K562 (cell line): ENCODE results near the gene SLC6A20. TPM values are rescaled to one million over a fixed set of nuclear protein-coding genes. Genes with fewer than 3 reads are reported as not detected.
A peak's percentile ranks its signal among the peaks of the same experiment; 100 is the strongest.

Experiments
- ATAC-seq: fragments of 200-7000 bp; cut with Tn5 transposase; 3 replicates; pipeline ENCODE4 v1.9.1; 2020; ENCODE audit warnings: moderate library complexity
- BruUV-seq: library from RNA; stranded (reverse); fragments of 400-500 nt; replicated peaks from 2 replicates; lab custom pipeline; 2021; lab: Mats Ljungman, UMichigan
- CTCF ChIA-PET: fragments of 300-600 bp; formaldehyde crosslinking; extraction: SDS; loops from one replicate; lab custom pipeline; 2021; ENCODE audit warnings: low intra/inter-chr PET ratio; lab: Yijun Ruan, JAX
- POLR2A ChIA-PET: fragments of 300-600, 350-650 bp; sonication (Branson Sonifier 250); formaldehyde crosslinking; extraction: SDS; loops from one replicate; lab custom pipeline; 2021; ENCODE audit warnings: antibody characterized with exemption, inconsistent platforms; lab: Yijun Ruan, JAX
- DNase-seq, 4 experiments: peaks; one replicate each; pipeline versions ENCODE4 v3.0.0 to v3.0.0-alpha.2; 2011 to 2018; ENCODE audit warnings: low spot score in 3 of 4, mixed read lengths in 3 of 4; ENCODE audit errors: extremely low read depth in 1 of 4
- FAIRE-seq: peaks from 2 replicates; lab custom pipeline; 2011; peaks lifted over from hg19 to GRCh38; lab: Jason Lieb, UNC
- H2AFZ ChIP-seq: 2 replicates; pipeline ENCODE4 v1.6.0; 2011; ENCODE audit warnings: low read depth, low read length, control low read depth, inconsistent platforms
- H3K27ac ChIP-seq: fragments of 200-600 bp; 3 replicates; pipeline ENCODE4 v1.8.0; 2011; ENCODE audit warnings: low read depth, mild to moderate bottlenecking, control low read depth, inconsistent platforms, low read length, moderate library complexity, mixed read lengths; ENCODE audit errors: extremely low read depth
- H3K27me3 ChIP-seq, 2 experiments: fragments of 300-600 bp in 1 of 2; 2 replicates in 1 of 2; 3 replicates in 1 of 2; pipeline versions ENCODE4 v1.6.0 to v1.8.0; 2011; ENCODE audit warnings: inconsistent platforms in 2 of 2, low read length in 2 of 2, mild to moderate bottlenecking in 1 of 2, mixed read lengths in 1 of 2, moderate library complexity in 1 of 2; ENCODE audit not compliant: control insufficient read depth in 2 of 2, insufficient read depth in 2 of 2
- H3K36me3 ChIP-seq: fragments of 300-600 bp; 3 replicates; pipeline ENCODE4 v1.8.0; 2011; ENCODE audit warnings: mild to moderate bottlenecking, low read length, inconsistent platforms; ENCODE audit not compliant: control insufficient read depth, insufficient read depth
- H3K4me1 ChIP-seq, 2 experiments: fragments of 200-600 bp in 1 of 2; replicated peaks in 1 of 2; 2 replicates in 1 of 2; 3 replicates in 1 of 2; pipeline versions ENCODE4 v1.5.1 to v1.8.0; 2011; ENCODE audit warnings: inconsistent platforms in 2 of 2, low read length in 2 of 2, mild to moderate bottlenecking in 1 of 2, mixed read lengths in 1 of 2, moderate library complexity in 1 of 2; ENCODE audit not compliant: control insufficient read depth in 2 of 2, insufficient read depth in 2 of 2
- H3K4me2 ChIP-seq: 2 replicates; pipeline ENCODE4 v1.6.1; 2011; ENCODE audit warnings: low read length, control low read depth, inconsistent platforms, mixed read lengths; ENCODE audit not compliant: insufficient read depth
- H3K4me3 ChIP-seq: fragments of 200-600 bp; sonication (generic), shearing (Covaris generic); 2 replicates; pipeline ENCODE4 v1.5.1; 2016; ENCODE audit warnings: control low read depth, inconsistent platforms
- H3K79me2 ChIP-seq: fragments of 200-600 bp; 3 replicates; pipeline ENCODE4 v1.8.0; 2011; ENCODE audit warnings: low read length, inconsistent platforms; ENCODE audit not compliant: control insufficient read depth, insufficient read depth
- H3K9ac ChIP-seq, 2 experiments: 2 replicates each; pipeline versions ENCODE4 v1.6.0 to v1.6.1; 2011; ENCODE audit warnings: low read depth in 2 of 2, low read length in 2 of 2, control low read depth in 1 of 2, inconsistent platforms in 1 of 2, mild to moderate bottlenecking in 1 of 2, mixed read lengths in 1 of 2; ENCODE audit not compliant: insufficient read depth in 1 of 2
- H3K9me1 ChIP-seq: one replicate; pipeline ENCODE4 v1.6.0; 2011; ENCODE audit warnings: inconsistent platforms, mild to moderate bottlenecking, low read length, moderate library complexity; ENCODE audit not compliant: control insufficient read depth, insufficient read depth
- H3K9me3 ChIP-seq: replicated peaks from 2 replicates; pipeline ENCODE4 v1.5.1; 2011; ENCODE audit warnings: low read depth, low read length, inconsistent platforms; ENCODE audit not compliant: control insufficient read depth, insufficient read depth
- H4K20me1 ChIP-seq: replicated peaks from 2 replicates; pipeline ENCODE4 v1.6.1; 2011; ENCODE audit warnings: low read length, inconsistent platforms, mixed read lengths; ENCODE audit not compliant: control insufficient read depth, insufficient read depth
- MYNN ChIP-seq, 2 experiments: sonication (generic); formaldehyde crosslinking in 1 of 2; IDR thresholded peaks; 2 replicates each; pipeline versions ENCODE4 v1.5.0 to v1.6.1; 2016 to 2020; ENCODE audit warnings: antibody characterized with exemption in 1 of 2, missing genetic modification reagents in 1 of 2
- RBM25 ChIP-seq: fragments of 200-400 bp; formaldehyde crosslinking; IDR thresholded peaks from 2 replicates; pipeline ENCODE4 v1.6.1; 2018; ENCODE audit warnings: low read length, low read depth, moderate library complexity; ENCODE audit not compliant: severe bottlenecking
- STAG1 ChIP-seq: sonication (generic); formaldehyde crosslinking; IDR thresholded peaks from 2 replicates; pipeline ENCODE4 v1.5.0; 2020; ENCODE audit warnings: missing genetic modification reagents, borderline replicate concordance
- ZNF354B ChIP-seq: fragments of 250-450 bp; sonication (Bioruptor Pico); IDR thresholded peaks from 2 replicates; pipeline ENCODE4 v1.4.0; 2020
- ZNF507 ChIP-seq: conservative IDR thresholded peaks from 2 replicates; pipeline ENCODE4 v1.6.1; 2017; ENCODE audit warnings: missing genetic modification characterization, missing compliant biosample characterization
- WGBS: fragments of 100-300 bp; shearing (Covaris generic); methylation state at CpG from one replicate; pipeline ENCODE4 v1.1.6; 2016; ENCODE audit warnings: low coverage, mixed read lengths; ENCODE audit not compliant: insufficient coverage; ENCODE audit errors: missing lambda C conversion rate; 5-methylcytosine and 5-hydroxymethylcytosine counted together
- in situ Hi-C: fragments of 300-500 bp; cut with MboI; formaldehyde crosslinking; loops from 4 replicates; pipeline ENCODE4 v1.15.0; 2018; ENCODE audit warnings: inconsistent platforms, mixed read lengths
- intact Hi-C: fragments of 100-400 bp; cut with micrococcal nuclease; formaldehyde crosslinking; loops from 2 replicates; pipeline ENCODE4 v1.14.2; 2022
- polyA plus RNA-seq, 8 experiments: library from polyadenylated mRNA; depleted of rRNA in 4 of 8; stranded (reverse) in 5 of 8; unstranded in 3 of 8; fragments of >200 nt; fragmentation: Nextera tagmentation in 2 of 8; fragmentation: Illumina TruSeq in 1 of 8; extraction: Ambion mirVana in 2 of 8; extraction: Trizol in 1 of 8; gene quantifications; 2 replicates each; pipeline versions ENCODE4 v1.2.1 to v1.2.3, GENCODE V29; 2011 to 2014; ENCODE audit warnings: inconsistent platforms in 1 of 8, missing spikeins in 1 of 8
- total RNA-seq, 7 experiments: library from RNA; depleted of rRNA in 6 of 7; stranded (reverse); fragments of >200 nt in 6 of 7; fragmentation: Illumina TruSeq in 2 of 7; extraction: Trizol in 2 of 7; gene quantifications; 2 replicates each; pipeline versions ENCODE4 v1.2.1 to v1.2.3, GENCODE V29; 2011 to 2021; ENCODE audit warnings: low replicate concordance in 1 of 7
- TF ChIP-seq, protein P1 (sequence below): fragments of 150-350 bp; conservative IDR thresholded peaks from 2 replicates; pipeline ENCODE4 v1.6.1; 2014; ENCODE audit warnings: low read length

SLC6A20 gene
- total and polyA plus RNA-seq, 9 of the 15 experiments (the other 6 are each of a cell fraction or from before 2014, with no cell fraction given), result not detected

- POLR2A ChIA-PET, result no interaction called here
- Histone ChIP-seq H2AFZ (no peak overlapping the region), H3K4me1 (no peaks in the 10 kb centered on the region)
- CTCF ChIA-PET, result interaction anchor here (0.6 kb wide), 1 partner anchor 10 kb away, joined by 3 read pairs; no protein-coding TSS in a partner anchor
- BruUV-seq, result no TSS peak
- TF ChIP-seq RBM25 (peak; percentile 56), ZNF507 (tag) (peak; percentile 100), MYNN (IDR thresholded peaks at IDR 0.05) (no peak), MYNN (CRISPR knock-in tag; IDR thresholded peaks at IDR 0.05) (no peak), STAG1 (no peak), ZNF354B (CRISPR knock-in tag) (peak; percentile 97)
- TF ChIP-seq, protein P1, sequence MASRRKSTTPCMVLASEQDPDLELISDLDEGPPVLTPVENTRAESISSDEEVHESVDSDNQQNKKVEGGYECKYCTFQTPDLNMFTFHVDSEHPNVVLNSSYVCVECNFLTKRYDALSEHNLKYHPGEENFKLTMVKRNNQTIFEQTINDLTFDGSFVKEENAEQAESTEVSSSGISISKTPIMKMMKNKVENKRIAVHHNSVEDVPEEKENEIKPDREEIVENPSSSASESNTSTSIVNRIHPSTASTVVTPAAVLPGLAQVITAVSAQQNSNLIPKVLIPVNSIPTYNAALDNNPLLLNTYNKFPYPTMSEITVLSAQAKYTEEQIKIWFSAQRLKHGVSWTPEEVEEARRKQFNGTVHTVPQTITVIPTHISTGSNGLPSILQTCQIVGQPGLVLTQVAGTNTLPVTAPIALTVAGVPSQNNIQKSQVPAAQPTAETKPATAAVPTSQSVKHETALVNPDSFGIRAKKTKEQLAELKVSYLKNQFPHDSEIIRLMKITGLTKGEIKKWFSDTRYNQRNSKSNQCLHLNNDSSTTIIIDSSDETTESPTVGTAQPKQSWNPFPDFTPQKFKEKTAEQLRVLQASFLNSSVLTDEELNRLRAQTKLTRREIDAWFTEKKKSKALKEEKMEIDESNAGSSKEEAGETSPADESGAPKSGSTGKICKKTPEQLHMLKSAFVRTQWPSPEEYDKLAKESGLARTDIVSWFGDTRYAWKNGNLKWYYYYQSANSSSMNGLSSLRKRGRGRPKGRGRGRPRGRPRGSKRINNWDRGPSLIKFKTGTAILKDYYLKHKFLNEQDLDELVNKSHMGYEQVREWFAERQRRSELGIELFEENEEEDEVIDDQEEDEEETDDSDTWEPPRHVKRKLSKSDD, result no peak
- TF ChIP-seq, all 486 proteins: peak for 3
- H3K79me2 ChIP-seq, result no peaks in the 10 kb centered on the region
- intact Hi-C loops, result no loop called here
- 0 out of 2 replicates have a peak, but pooled peaks cover 2% of the 10 kb centered on the region for H3K9me3 ChIP-seq
- H3K4me3 ChIP-seq, result no peak overlapping the region
- H3K27me3 ChIP-seq, result peaks cover 24 to 36% of the 10 kb centered on the region in 2 experiments
- DNase-seq (no peak), FAIRE-seq (no peak), ATAC-seq (no peak)
- H3K9ac ChIP-seq, result no peak overlapping the region
- H3K4me2 ChIP-seq, result no peak overlapping the region
- H3K9me1 ChIP-seq, result no peaks in the 10 kb centered on the region
- 2% methylated on average over 4 of the region's 4 CpGs for WGBS
- H4K20me1 ChIP-seq, result no peaks in the 10 kb centered on the region
- in situ Hi-C loops, result no loop called here
- H3K36me3 ChIP-seq, result no peaks in the 10 kb centered on the region
- H3K27ac ChIP-seq, result no peak overlapping the region
These were observed 7.0 kb downstream of the SLC6A20 start for GRCh38 chr3:45789235-45789812.
